ENCODE results near the gene CPNE9.

Gene CPNE9, protein sequence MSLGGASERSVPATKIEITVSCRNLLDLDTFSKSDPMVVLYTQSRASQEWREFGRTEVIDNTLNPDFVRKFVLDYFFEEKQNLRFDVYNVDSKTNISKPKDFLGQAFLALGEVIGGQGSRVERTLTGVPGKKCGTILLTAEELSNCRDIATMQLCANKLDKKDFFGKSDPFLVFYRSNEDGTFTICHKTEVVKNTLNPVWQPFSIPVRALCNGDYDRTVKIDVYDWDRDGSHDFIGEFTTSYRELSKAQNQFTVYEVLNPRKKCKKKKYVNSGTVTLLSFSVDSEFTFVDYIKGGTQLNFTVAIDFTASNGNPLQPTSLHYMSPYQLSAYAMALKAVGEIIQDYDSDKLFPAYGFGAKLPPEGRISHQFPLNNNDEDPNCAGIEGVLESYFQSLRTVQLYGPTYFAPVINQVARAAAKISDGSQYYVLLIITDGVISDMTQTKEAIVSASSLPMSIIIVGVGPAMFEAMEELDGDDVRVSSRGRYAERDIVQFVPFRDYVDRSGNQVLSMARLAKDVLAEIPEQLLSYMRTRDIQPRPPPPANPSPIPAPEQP

DNA sequence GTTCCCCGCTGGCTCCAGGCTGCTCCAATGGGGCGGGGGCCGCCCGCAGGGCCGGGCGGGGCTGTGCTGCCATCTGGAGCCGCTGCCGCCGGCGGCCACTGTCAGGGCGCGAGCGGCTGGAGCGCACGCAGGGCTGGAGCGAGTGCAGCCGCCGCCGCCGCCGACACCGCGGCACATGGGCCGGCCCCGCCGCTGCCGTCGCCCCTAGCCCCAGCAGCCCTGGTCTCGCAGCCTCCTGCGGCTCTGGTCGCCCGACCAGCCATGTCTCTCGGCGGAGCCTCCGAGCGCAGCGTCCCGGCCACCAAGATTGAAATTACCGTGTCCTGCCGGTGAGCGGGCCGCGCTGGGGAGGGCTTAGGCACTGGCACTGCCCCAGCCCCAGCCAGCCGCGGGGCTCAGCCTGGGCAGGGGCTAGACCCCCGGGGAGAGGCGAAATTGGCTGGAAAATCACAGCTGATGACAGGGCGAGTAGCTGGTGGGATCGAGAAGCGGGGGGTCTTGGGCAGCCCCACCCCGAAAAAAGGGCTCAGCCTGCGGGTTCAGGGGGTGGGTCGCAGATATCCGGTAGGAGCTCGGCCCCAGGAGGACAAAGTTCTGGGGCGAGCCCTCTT, at the start of gene CPNE9:
TSS of gene CPNE9 (plus strand) at position 98 of the 611 bp plus-strand sequence. CDS start at position 262, 164 bp downstream.
- in situ Hi-C loops (cut with MboI; ENCODE audit: low sequenced_read_pairs) = no loop called here

DNA sequence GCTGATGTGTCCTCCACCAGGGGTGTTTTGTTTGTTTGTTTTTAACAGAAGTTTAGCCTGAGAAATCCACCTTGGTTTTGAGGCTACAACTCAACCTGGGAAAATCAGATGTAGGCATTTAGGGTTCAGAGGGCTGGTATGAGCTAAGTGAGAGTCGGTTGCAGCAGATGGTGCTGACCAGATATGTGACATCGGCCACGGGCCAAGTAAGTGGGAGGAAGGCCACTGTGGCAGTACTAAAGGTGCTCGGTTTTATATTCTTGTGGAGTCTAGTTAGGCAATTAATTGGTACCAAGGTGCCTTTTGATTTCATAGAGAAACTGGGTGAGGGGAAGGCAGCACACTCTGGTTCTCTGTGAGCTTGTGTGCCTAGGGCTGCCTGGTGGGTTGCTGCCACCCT, 43.8 kb upstream of the CPNE9 start:
- in situ Hi-C loops (cut with MboI; ENCODE audit: low sequenced_read_pairs) = no loop called here

DNA sequence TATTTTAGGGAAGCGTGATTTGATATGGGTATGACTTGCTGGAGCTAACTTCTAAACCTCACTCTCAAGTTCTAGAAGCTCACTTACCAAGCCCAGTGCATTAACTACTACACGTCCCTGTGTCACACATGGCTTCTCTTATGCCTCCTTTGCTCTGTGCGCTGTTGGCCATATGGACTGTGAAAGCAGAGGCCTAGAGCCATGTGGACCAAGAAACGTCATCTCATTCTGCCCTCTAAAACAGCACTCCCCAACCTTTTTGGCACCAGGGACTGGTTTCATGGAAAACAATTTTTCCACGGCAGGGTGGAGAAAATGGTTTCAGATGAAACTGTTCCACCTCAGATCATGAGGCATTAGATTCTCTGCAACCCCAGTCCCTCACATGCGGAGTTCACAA, 42.7 kb upstream of the CPNE9 start:
- in situ Hi-C loops (cut with MboI; ENCODE audit: low sequenced_read_pairs) = no loop called here

DNA sequence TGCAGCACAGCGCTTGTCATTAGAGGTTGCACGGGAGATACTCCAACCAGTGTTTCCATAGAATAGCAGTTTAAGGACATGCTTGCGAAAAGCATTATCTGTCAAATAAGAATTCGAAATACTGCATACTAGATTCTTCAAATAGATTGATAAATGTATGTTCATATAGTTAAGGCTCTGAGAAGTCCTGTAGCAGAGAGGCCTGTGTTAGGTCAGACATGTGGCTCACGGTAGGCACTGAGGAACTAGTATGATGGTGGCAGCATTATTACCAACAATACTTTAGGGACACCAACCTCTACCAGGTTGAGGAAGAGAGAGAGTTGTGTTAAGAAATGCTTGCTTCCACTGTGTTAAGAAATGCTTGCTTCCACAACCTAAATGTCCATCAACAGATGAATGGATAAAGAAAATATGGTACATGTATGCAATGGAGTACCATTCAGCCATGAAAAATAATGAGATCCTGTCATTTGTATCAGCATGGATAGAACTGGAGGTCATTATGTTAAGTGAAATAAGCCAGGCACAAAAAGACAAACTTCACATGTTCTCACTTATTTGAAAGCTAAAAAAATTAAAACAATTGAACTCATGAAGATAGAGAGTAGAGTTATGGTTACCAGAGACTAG, 39.4 kb upstream of the CPNE9 start:
- in situ Hi-C loops (cut with MboI; ENCODE audit: low sequenced_read_pairs) = no loop called here

DNA sequence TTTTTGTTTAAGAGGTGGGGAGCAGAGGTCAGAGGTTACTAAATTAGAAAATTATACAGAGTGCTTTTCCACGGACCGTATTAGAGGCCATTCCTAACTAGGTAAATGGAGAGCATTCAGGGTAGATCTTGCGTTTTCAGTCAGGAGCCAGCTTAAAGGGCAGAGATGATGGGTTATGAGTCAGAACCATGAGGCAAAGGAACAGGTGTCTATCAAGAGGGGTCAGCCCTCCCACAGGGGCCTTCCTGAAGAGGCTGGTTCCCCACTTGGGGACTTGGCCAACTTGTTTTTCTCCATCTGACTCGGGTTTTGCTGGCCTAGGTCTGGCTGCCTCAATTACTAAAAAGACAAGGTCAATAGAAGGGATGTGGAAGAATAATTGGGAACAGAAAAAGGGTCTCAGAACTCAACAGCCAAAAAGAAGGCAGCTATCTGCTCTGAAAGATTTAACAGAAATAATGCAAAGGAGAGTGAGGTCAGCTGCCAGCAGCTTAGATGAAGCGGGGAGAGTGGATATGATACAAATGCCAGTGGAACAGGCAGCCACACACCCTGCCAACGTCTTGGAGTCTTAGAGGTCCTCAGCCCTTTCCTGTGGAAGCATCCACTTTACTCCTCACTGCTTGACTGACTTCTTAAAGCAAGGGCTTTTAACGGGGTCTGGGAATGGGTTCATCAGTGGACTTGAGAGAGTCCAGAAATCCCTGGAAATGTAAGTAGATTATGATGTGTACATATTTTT, 36.8 kb upstream of the CPNE9 start:
- in situ Hi-C loops (cut with MboI; ENCODE audit: low sequenced_read_pairs) = no loop called here

DNA sequence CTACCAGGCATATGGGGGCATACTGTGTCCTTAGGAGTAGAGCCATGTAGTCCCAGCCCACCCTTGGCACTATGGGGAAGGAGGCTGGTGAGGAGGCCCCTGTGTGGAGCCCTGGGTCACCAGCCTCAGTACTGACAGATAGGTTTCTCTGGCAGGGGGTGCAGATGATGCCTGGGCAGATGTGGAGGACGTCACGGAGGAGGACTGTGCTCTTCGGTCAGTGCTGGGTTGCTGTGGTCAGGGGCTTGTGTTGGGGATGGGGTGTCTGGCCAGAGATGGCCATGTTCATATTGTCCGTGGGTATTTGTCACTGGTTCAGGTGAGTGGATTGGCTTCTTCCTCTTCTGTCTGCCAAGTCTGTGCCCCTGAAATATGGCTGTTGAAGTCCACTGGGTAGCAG, 34.4 kb upstream of the CPNE9 start:
- in situ Hi-C loops (cut with MboI; ENCODE audit: low sequenced_read_pairs) = no loop called here

DNA sequence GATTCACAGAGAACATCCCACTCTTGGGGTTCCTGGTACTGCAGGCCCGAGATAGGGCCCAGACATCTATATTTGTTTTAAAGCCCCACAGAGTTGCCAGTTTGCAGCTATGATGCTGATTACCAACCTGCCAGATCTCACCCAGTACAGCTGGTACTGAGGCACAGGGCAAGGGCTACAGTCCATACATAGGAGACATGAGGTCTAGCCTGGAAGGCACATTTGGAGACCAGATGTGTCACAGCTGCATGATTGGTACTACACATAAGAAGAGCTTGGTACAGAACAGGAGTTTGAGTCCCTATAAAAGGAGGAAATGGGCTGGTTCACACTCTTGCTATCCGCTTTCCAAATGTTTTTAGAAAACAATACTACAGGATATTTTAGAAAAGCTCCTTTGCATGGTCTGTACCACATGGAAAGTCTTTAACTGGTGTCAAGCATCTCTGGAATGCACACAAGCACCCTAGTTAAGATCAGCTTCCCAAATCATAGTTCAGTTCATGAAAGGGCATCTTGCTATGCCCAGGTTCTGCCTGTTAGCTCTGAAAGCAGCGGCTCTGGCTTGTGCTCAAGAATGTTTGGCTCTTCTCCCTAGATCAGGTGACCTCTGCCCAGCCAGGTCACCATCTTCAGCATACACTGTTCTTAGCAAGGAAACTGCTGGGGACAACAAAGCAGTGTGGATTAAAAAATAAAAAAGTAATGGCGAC, 33.8 kb upstream of the CPNE9 start:
- in situ Hi-C loops (cut with MboI; ENCODE audit: low sequenced_read_pairs) = no loop called here

DNA sequence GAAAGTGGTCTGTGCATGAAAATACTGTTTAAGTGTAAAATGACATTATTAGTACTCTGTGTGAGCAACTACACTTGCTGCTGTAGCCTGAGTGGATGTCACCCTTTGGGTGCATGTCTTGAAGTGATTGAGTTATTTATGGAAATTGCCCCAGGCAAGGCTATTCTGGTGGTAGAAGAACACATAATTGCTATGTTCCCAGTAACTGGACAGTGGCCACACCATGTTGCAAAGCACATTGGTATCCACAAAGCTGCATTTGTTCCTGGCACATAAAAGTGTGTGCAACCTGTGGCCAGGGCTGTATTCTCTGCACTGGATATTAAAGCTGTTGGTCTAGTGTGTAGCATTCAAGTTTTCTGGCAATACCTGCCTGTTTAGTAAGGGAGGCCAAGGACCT, 30.6 kb upstream of the CPNE9 start:
- in situ Hi-C loops (cut with MboI; ENCODE audit: low sequenced_read_pairs) = no loop called here

DNA sequence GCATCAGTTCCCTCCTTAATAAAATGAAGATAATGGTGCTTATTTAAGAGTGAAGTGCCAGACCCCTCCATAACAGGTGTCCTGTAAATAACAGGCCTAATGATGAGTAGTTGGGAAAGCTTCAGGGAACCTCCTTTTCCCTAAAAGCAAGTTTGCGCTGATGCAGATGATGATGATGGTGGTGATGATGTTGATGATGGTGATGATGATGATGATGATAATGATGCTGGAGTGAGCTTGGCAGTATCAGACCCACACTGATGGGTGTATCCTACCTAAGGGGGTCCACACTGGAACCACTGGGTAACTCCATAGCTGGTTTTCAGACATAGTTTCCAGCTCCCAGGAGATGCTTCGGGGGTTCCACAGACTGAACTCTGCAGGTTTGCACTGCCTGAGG, 29.9 kb upstream of the CPNE9 start:
- in situ Hi-C loops (cut with MboI; ENCODE audit: low sequenced_read_pairs) = no loop called here

DNA sequence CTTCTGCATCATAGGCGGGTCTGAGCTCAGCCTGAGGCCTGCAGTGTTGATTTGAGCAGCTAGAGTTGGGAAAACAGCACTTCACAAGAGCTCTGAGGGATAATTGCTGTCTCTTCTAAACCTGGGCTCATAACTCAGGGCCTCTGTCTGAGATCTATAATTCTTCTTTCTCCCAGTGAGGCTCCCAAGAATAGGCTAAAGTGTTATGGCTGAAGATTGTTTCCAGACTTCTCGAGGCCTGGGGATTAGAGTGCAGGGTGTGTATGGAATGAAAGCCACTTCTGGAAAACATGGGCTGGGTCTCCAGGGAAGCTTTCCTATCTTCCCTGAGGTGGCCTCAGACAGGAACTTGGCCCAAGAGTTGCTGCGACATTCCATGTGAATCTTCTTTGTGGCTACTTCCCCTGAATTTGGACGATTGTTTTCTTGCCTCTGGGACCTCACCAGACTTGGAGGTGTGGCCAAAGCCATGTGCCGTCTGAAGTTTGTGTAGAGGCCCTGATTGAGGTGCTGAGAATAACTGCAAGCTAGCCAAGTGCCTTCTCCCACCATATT, 27.8 kb upstream of the CPNE9 start:
- in situ Hi-C loops (cut with MboI; ENCODE audit: low sequenced_read_pairs) = no loop called here

DNA sequence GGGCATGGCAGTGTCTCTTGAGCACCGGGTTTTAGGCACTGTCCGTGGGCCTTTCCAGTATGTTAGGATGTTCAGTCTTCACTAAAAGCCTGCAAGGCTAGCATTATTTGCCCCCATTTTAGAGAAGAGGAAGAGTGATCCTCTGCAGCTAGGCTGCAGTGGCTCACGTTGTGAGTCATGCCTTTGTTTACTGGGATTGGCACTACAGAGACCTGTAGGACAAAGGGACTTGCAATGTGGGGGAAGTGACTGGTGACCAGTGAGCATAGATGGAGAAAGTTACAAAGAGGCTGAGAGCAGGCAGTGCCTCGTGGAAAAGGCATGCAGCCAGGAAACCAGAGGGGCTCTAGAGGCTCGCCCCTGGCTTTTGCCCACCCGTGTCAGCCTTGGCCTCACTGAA, 26.8 kb upstream of the CPNE9 start:
- in situ Hi-C loops (cut with MboI; ENCODE audit: low sequenced_read_pairs) = no loop called here

DNA sequence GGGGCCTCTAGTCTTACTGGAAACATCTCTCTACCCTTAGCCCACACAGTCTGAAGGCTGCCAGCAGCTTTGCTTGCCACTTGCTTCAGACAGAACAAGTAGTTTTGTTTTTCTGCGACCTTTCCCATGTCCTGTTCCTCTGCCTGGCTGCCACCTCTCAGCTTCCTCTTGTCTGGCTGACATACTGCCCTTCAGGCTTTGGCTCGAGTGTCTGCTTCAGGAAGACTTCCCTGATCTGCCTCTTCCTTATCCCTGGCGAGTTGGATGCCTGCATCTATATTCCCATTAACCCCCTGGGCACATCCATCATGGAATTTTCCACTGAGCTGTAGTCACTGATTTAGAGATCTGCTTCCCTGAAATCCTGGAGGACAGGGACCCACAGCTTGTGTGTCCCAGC, 25.1 kb upstream of the CPNE9 start:
- in situ Hi-C loops (cut with MboI; ENCODE audit: low sequenced_read_pairs) = no loop called here

DNA sequence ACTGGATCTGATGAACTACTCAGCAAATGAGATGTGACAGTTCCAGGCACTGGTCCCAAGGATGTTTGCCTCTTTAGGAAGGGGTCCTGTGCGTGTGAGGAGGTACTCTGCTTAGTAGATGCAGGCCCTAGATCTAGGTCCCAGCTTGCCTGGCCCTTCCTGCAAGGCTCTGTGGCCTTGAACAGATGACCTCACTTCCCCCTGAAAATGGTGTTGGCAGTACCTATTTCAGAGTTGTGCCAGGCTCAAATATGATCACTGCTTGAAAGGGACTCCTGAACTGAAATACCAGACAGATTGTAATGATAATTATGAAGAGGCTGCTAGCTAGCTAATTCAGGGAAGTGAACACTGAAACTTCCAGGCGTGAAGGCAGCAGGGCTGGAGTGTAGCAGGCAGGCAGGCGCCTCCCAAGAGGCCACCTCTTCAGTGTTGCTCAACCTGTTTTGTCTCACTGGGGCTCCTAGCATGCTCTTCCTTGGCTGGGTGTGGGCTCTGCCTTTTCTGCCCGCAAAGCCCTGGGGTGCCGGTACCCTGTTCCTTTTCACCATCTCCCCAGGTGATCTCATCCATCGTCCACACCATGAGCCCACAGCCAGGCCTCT, 24.1 kb upstream of the CPNE9 start:
- in situ Hi-C loops (cut with MboI; ENCODE audit: low sequenced_read_pairs) = no loop called here

DNA sequence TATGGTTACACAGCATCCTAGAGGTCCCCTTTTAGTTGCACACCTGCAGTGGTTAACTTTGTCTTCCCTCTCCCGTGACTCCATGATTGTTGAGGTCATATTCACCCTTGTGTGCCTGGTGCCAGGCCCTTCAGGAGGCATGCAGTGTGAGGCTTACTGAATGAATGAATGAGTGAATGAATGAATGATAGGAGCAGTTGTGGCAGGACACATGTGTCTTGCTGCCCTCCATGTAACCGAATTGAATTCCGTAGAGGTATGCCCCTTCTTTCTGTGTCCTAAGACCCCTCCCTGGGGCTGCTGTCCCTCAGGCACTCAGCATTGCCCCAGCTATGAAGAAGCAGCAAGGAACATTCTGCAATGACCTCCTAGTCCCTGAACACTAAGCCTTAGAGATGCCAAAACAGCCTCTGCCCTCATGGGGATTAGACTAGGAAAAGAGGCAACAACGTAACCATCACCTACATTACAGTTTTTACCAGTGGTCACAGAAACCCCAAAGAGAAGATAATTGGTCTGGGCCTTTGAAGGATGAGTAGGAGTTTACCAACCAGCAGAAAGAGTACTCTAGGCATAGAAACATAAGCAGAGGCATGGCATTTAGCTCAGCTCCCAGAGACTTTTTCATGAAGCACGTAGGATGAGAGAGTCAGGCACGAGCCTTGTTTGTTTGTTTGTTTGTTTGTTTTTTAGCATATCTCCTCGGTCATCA, 22.5 kb upstream of the CPNE9 start:
- in situ Hi-C loops (cut with MboI; ENCODE audit: low sequenced_read_pairs) = no loop called here

DNA sequence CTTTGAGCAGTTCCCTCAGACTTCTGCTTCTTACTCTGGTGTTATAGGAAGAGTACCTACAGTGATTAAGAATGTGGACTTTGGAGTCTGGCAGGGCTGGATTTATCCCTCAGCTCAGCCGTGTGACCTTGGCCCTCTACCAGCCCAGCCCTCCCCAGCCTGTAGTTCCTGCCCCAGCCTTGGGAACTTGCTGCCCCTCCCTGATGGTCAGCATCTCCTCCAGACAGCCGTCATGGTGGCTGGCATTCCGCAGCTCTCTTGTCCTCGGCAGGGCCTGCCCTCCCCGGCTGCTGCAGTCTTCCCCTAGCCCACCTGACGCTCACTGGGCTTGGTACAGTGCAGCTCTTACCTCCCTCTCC, 21.9 kb upstream of the CPNE9 start:
- in situ Hi-C loops (cut with MboI; ENCODE audit: low sequenced_read_pairs) = no loop called here

DNA sequence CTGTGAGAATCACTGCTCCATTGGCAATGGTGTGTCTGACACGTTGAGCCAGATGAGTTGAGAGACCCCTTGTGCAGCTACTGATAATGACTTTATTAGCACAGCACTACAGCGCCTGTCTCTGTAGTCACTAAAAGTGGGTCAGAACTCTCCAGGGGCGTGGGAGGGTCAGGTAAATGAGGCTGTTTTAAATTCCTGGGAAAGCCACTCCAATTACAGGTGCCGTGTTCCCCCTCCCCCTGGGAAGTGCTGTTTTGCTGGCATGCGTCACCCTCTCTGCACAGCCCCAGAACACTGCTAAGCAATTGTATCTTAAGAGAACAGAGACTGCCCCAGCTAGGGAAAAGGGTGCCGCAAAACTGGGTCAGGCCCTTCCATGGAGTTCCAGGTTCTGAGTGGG, 21.5 kb upstream of the CPNE9 start:
- in situ Hi-C loops (cut with MboI; ENCODE audit: low sequenced_read_pairs) = no loop called here

DNA sequence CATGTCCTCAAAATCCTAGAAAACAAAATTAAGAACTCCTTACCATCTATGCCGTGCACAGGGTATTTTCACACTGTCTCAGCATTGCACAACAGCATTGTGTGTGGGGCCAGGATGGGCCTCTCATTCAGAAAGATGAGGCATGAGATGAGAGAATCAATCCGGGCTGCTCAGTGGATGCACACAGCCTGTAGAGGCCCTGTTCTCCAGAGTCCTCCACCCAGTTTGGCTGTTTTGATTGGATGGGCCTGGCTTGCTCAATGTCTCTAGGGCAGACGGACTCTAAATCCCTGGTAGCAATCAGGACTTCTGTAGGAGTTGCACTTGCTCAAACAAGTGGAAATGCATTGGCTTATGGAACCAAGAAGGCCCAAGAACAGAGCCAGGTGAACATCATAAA, 20.2 kb upstream of the CPNE9 start:
- in situ Hi-C loops (cut with MboI; ENCODE audit: low sequenced_read_pairs) = no loop called here

DNA sequence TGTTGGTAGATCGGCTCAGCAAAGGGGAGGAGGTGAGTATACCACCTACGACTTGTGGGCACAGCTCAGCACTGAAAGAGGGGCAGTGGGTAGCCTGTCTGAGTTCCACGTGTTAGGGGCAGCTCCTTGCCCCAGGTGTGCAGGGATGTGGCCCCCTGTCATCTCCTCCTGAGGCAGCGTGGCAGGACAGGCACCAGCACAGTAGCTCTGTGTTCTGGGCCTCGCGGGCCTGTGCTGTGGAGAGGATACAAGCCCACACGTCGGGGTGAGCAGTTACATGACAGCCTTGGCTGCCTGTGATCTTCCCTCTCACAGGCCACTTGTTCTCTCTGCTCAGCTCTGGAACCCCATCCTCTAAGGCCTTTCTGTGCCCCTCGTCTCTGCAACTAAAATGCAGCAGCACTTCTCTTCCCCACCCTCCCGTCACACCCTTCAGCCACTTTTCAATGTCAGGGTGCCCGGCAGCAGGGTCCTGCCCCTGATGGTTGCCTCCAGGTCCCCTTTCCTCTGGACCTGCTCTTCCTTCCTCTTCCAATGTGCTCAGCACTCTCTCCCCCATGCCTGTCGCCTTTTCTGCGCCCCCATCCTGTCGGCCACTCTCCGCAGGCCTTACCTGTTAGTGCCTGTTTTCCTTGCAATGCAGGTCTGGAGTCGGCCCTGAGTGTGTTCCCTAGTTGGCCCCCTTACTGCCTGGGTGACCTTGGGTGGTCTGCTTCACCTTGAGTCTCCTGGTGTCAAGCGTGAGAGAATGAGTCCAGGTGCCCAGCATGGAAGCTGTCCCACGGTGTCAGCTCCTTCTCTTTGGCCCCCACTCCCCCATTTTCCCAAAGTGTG, 18.2 kb upstream of the CPNE9 start:
- in situ Hi-C loops (cut with MboI; ENCODE audit: low sequenced_read_pairs) = no loop called here
